ENCODE measurements around the gene LAMB4.

- TF ChIP-seq CBX8 (IDR thresholded peaks at IDR 0.05) = no peak
- TF ChIP-seq POLR2A (IDR thresholded peaks at IDR 0.05; ENCODE audit: low read length) = no peak
- TF ChIP-seq CTCF (IDR thresholded peaks at IDR 0.05) = no peak
Measured at GRCh38 chr7:108108131-108108530, 22.0 kb downstream of the LAMB4 start.

Data from A549 (cell line).